ENCODE measurements around the gene C15orf39. TPM values are rescaled to one million over a fixed set of nuclear protein-coding genes. Genes with fewer than 3 reads are reported as not detected.

C15orf39 gene
- total RNA-seq, 1 experiment from 2014 or later = 86.5 TPM

DNA sequence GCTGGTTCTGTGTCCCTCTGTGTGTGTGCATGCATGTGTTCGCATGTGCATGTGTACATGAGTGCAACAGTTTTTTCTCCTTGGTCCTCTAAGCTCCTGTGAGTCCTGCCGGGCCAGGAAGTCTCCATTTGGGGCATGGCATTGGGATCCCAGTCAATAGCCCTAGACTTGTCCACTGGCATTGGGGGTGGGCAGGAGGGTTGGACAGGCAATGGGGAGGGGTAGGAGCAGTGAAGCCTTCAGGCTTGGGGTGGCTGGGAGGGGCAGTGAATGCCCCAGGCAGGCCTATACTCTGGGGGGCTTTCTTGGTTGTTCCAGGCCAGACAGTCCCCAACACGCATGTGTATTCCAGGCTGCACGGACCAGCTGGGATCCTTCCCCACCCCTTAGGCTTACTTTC lies 15.6 kb upstream of the C15orf39 start:
- TF ChIP-seq, protein P1, sequence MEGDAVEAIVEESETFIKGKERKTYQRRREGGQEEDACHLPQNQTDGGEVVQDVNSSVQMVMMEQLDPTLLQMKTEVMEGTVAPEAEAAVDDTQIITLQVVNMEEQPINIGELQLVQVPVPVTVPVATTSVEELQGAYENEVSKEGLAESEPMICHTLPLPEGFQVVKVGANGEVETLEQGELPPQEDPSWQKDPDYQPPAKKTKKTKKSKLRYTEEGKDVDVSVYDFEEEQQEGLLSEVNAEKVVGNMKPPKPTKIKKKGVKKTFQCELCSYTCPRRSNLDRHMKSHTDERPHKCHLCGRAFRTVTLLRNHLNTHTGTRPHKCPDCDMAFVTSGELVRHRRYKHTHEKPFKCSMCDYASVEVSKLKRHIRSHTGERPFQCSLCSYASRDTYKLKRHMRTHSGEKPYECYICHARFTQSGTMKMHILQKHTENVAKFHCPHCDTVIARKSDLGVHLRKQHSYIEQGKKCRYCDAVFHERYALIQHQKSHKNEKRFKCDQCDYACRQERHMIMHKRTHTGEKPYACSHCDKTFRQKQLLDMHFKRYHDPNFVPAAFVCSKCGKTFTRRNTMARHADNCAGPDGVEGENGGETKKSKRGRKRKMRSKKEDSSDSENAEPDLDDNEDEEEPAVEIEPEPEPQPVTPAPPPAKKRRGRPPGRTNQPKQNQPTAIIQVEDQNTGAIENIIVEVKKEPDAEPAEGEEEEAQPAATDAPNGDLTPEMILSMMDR (IDR thresholded peaks at IDR 0.05; ENCODE audit: unreplicated experiment) = no peak
- Mint-ChIP-seq H3K4me1 (ENCODE audit: low read depth, unreplicated experiment) (peaks cover 14% of the 10 kb centered on the region), H3K4me3 (ENCODE audit: low read depth, unreplicated experiment) (no peak overlapping the region), H3K9me3 (ENCODE audit: low read depth, unreplicated experiment) (peaks cover 3% of the 10 kb centered on the region), H3K27me3 (ENCODE audit: unreplicated experiment) (no peaks in the 10 kb centered on the region), H3K36me3 (ENCODE audit: insufficient read depth, unreplicated experiment) (no peaks in the 10 kb centered on the region), H3K27ac (ENCODE audit: unreplicated experiment) (no peak overlapping the region)
- no TSS peak for BruUV-seq (replicated peaks)
- CTCF ChIA-PET = interaction anchor here (0.6 kb wide), 1 partner anchor 16 kb away, joined by 3 read pairs; the partner anchor contains the start of gene C15orf39
- intact Hi-C loops (cut with micrococcal nuclease; ENCODE audit: unreplicated experiment) = no loop called here
- no peak for DNase-seq

GRCh38 chr15:75188499-75188898 lies 13.2 kb upstream of the C15orf39 start:
- Mint-ChIP-seq H3K9me3 (ENCODE audit: low read depth, unreplicated experiment) (peaks cover 3% of the 10 kb centered on the region), H3K27me3 (ENCODE audit: unreplicated experiment) (no peaks in the 10 kb centered on the region), H3K27ac (ENCODE audit: unreplicated experiment) (no peak overlapping the region), H3K4me1 (ENCODE audit: low read depth, unreplicated experiment) (no peaks in the 10 kb centered on the region), H3K4me3 (ENCODE audit: low read depth, unreplicated experiment) (no peak overlapping the region), H3K36me3 (ENCODE audit: insufficient read depth, unreplicated experiment) (no peaks in the 10 kb centered on the region)
- CTCF ChIA-PET = no interaction called here
- intact Hi-C loops (cut with micrococcal nuclease; ENCODE audit: unreplicated experiment) = no loop called here
- DNase-seq = no peak
- BruUV-seq (replicated peaks) = no TSS peak
- TF ChIP-seq, protein P1 (IDR thresholded peaks at IDR 0.05; ENCODE audit: unreplicated experiment) = no peak

DNA sequence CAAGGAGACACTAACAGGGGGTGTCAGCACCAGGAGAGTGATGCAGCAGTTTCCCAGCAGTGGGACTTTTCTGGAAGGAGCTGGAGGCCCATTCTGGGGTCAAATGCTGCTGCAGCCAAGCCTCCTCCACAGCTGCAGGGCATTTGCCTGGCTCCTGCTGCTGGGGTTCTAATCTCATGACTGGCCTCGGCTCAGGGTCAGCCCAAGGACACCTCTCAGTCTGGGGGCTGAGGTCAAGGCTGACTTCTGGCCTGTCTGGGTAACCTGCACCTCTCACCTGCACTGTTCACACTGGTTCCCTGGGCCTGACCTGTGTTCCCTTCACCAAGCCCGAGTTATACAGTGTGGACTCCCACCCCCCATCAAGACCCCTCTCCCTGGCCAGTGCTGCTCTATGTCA lies 10.4 kb upstream of the C15orf39 start:
- DNase-seq = no peak
- CTCF ChIA-PET = no interaction called here
- Mint-ChIP-seq H3K27me3 (ENCODE audit: unreplicated experiment) (no peaks in the 10 kb centered on the region), H3K4me1 (ENCODE audit: low read depth, unreplicated experiment) (no peaks in the 10 kb centered on the region), H3K9me3 (ENCODE audit: low read depth, unreplicated experiment) (peaks cover 3% of the 10 kb centered on the region), H3K27ac (ENCODE audit: unreplicated experiment) (no peak overlapping the region), H3K4me3 (ENCODE audit: low read depth, unreplicated experiment) (no peak overlapping the region), H3K36me3 (ENCODE audit: insufficient read depth, unreplicated experiment) (no peaks in the 10 kb centered on the region)
- TF ChIP-seq, protein P1 (IDR thresholded peaks at IDR 0.05; ENCODE audit: unreplicated experiment) = no peak
- intact Hi-C loops (cut with micrococcal nuclease; ENCODE audit: unreplicated experiment) = no loop called here
- BruUV-seq (replicated peaks) = no TSS peak

- CTCF ChIA-PET = interaction anchor here (0.7 kb wide), 1 partner anchor 9 kb away, joined by 3 read pairs; no protein-coding TSS in a partner anchor
- H3K36me3 Mint-ChIP-seq (ENCODE audit: insufficient read depth, unreplicated experiment) = peaks cover 2% of the 10 kb centered on the region
- peaks cover 3% of the 10 kb centered on the region for H3K9me3 Mint-ChIP-seq (ENCODE audit: low read depth, unreplicated experiment)
- BruUV-seq (replicated peaks) = no TSS peak
- intact Hi-C loops (cut with micrococcal nuclease; ENCODE audit: unreplicated experiment) = no loop called here
- DNase-seq = no peak
- no peaks in the 10 kb centered on the region for H3K4me1 Mint-ChIP-seq (ENCODE audit: low read depth, unreplicated experiment)
- H3K27me3 Mint-ChIP-seq (ENCODE audit: unreplicated experiment) = no peaks in the 10 kb centered on the region
- H3K4me3 Mint-ChIP-seq (ENCODE audit: low read depth, unreplicated experiment) = no peak overlapping the region
- H3K27ac Mint-ChIP-seq (ENCODE audit: unreplicated experiment) = no peak overlapping the region
- TF ChIP-seq, protein P1 (IDR thresholded peaks at IDR 0.05; ENCODE audit: unreplicated experiment) = no peak
These were observed 9.4 kb upstream of the C15orf39 start for GRCh38 chr15:75192307-75192706.

Data from Calu3 (cell line).